B cell (primary cell): ENCODE measurements around the gene TMPRSS7. TPM values are rescaled to one million over a fixed set of nuclear protein-coding genes. Genes with fewer than 3 reads are reported as not detected.

Experiments used
- ATAC-seq: fragments of 200-7000 bp; cut with Tn5 transposase; one replicate; pipeline ENCODE4 v1.10.0; 2021; ENCODE audit warnings: low read depth, mild to moderate bottlenecking, moderate number of reproducible peaks, moderate library complexity
- CTCF ChIA-PET: fragments of 350-600 bp; sonication (Branson Sonifier 250); formaldehyde crosslinking; loops from one replicate; lab custom pipeline; 2021; ENCODE audit warnings: antibody characterized with exemption, inconsistent platforms; lab: Charles Lee
- POLR2A ChIA-PET: fragments of 350-600 bp; sonication (Branson Sonifier 250); formaldehyde crosslinking; loops from one replicate; lab custom pipeline; 2021; ENCODE audit warnings: antibody characterized with exemption; lab: Charles Lee
- DNase-seq: peaks from one replicate; pipeline ENCODE4 v3.0.0; 2013
- H2AFZ ChIP-seq: 2 replicates; pipeline ENCODE4 v1.6.1; 2012; ENCODE audit warnings: mild to moderate bottlenecking, low read depth, low read length; ENCODE audit not compliant: insufficient read depth, poor library complexity, severe bottlenecking
- H3K27ac ChIP-seq, 2 donors: 1 replicate in 1 of 2; 2 replicates in 1 of 2; pipeline ENCODE4 v1.5.1; 2012 to 2013; ENCODE audit warnings: low read length in 2 of 2, mild to moderate bottlenecking in 2 of 2, moderate library complexity in 1 of 2
- H3K27me3 ChIP-seq, 4 experiments: fragments of 200-600 bp in 1 of 4; sonication (generic) in 1 of 4; replicated peaks in 1 of 4; 1 replicate in 2 of 4; 2 replicates in 2 of 4; pipeline versions ENCODE4 v1.6.1 to v1.7.0; 2013 to 2016; ENCODE audit warnings: low read length in 3 of 4, mild to moderate bottlenecking in 2 of 4, mixed read lengths in 1 of 4, moderate library complexity in 1 of 4; ENCODE audit not compliant: insufficient read depth in 4 of 4, control insufficient read depth in 3 of 4; ENCODE audit errors: control extremely low read depth in 1 of 4
- H3K36me3 ChIP-seq, 2 experiments: replicated peaks in 1 of 2; 1 replicate in 1 of 2; 2 replicates in 1 of 2; pipeline versions ENCODE4 v1.6.1 to v1.7.1; 2013; ENCODE audit warnings: low read length in 1 of 2; ENCODE audit not compliant: insufficient read depth in 2 of 2, control insufficient read depth in 1 of 2; ENCODE audit errors: control extremely low read depth in 1 of 2, extremely low read depth in 1 of 2
- H3K4me1 ChIP-seq, 2 donors: fragments of 200-600 bp in 1 of 2; sonication (generic) in 1 of 2; 1 replicate in 1 of 2; 2 replicates in 1 of 2; pipeline versions ENCODE4 v1.5.1 to v1.6.1; 2013 to 2017; ENCODE audit warnings: low read length in 2 of 2; ENCODE audit not compliant: control insufficient read depth in 2 of 2, insufficient read depth in 2 of 2
- H3K4me2 ChIP-seq: replicated peaks from 2 replicates; pipeline ENCODE3; 2012; ENCODE audit warnings: mild to moderate bottlenecking, low read depth, low read length; ENCODE audit not compliant: poor library complexity, severe bottlenecking
- H3K4me3 ChIP-seq, 5 experiments: fragments of 200-600 bp in 1 of 5; sonication (generic) in 1 of 5; 1 replicate in 3 of 5; 2 replicates in 2 of 5; pipeline versions ENCODE4 v1.5.1 to v1.7.0; 2011 to 2016; ENCODE audit warnings: low read length in 4 of 5, mild to moderate bottlenecking in 4 of 5, low read depth in 2 of 5, control low read depth in 1 of 5, moderate library complexity in 1 of 5; ENCODE audit not compliant: insufficient read depth in 1 of 5; ENCODE audit errors: control extremely low read depth in 1 of 5, extremely low read depth in 1 of 5
- H3K79me2 ChIP-seq: fragments of 200-600 bp; sonication (generic); one replicate; pipeline ENCODE4 v1.6.0; 2016; ENCODE audit warnings: low read length; ENCODE audit not compliant: control insufficient read depth, insufficient read depth
- H3K9ac ChIP-seq: fragments of 200-600 bp; sonication (generic); 2 replicates; pipeline ENCODE4 v1.6.1; 2017; ENCODE audit warnings: mild to moderate bottlenecking, low read length, moderate library complexity
- H3K9me3 ChIP-seq, 3 donors: one replicate each; pipeline versions ENCODE4 v1.6.1 to v1.7.1; 2013; ENCODE audit warnings: low read length in 2 of 3; ENCODE audit not compliant: control insufficient read depth in 2 of 3, insufficient read depth in 1 of 3; ENCODE audit errors: control extremely low read depth in 1 of 3
- H4K20me1 ChIP-seq: 2 replicates; pipeline ENCODE4 v1.6.0; 2012; ENCODE audit warnings: mild to moderate bottlenecking, low read length; ENCODE audit not compliant: insufficient read depth, control insufficient read depth, poor library complexity, severe bottlenecking
- H3K27ac Mint-ChIP-seq: one replicate; pipeline ENCODE4 v1.8.0; 2021; ENCODE audit warnings: mixed read lengths
- H3K27me3 Mint-ChIP-seq: one replicate; pipeline ENCODE4 v1.8.0; 2021; ENCODE audit warnings: mixed read lengths
- H3K4me1 Mint-ChIP-seq: one replicate; pipeline ENCODE4 v1.8.0; 2021; ENCODE audit warnings: mixed read lengths
- H3K4me3 Mint-ChIP-seq: one replicate; pipeline ENCODE4 v1.8.0; 2021; ENCODE audit warnings: mixed read lengths
- H3K9me3 Mint-ChIP-seq: one replicate; pipeline ENCODE4 v1.8.0; 2022; ENCODE audit warnings: mixed read lengths; ENCODE audit not compliant: insufficient read depth
- EZH2 ChIP-seq: IDR thresholded peaks from 2 replicates; pipeline ENCODE4 v1.6.1; 2012; ENCODE audit warnings: borderline replicate concordance, low read depth, mild to moderate bottlenecking, moderate library complexity, low read length; ENCODE audit not compliant: insufficient read depth, poor library complexity, severe bottlenecking
- WGBS: methylation state at CpG from one replicate; pipeline ENCODE4 v1.1.5; 2013; ENCODE audit warnings: missing lambda C conversion rate; ENCODE audit not compliant: insufficient coverage; 5-methylcytosine and 5-hydroxymethylcytosine counted together
- intact Hi-C: fragments of 100-400 bp; cut with micrococcal nuclease; formaldehyde crosslinking; loops from one replicate; pipeline ENCODE4 v1.10.0; 2022
- polyA plus RNA-seq: library from polyadenylated mRNA; depleted of rRNA; stranded (reverse); fragments of >200 nt; gene quantifications from 2 replicates; pipeline ENCODE4 v1.2.3, GENCODE V29; 2012
- total RNA-seq, 2 donors: library from RNA; stranded (reverse); fragments of 120-200 nt in 1 of 2; gene quantifications; 1 replicate in 1 of 2; 2 replicates in 1 of 2; pipeline versions ENCODE4 v1.2.3 to v1.2.4, GENCODE V29; 2013 to 2022
- TF ChIP-seq, protein P1 (sequence below): fragments of 200-600 bp; IDR thresholded peaks from one replicate; pipeline ENCODE4 v1.8.0; 2022; ENCODE audit warnings: antibody characterized with exemption, mild to moderate bottlenecking

TMPRSS7 gene
- total and polyA plus RNA-seq, 2 donors (not counting 1 experiment from before 2014, with no cell fraction given) = not detected

DNA sequence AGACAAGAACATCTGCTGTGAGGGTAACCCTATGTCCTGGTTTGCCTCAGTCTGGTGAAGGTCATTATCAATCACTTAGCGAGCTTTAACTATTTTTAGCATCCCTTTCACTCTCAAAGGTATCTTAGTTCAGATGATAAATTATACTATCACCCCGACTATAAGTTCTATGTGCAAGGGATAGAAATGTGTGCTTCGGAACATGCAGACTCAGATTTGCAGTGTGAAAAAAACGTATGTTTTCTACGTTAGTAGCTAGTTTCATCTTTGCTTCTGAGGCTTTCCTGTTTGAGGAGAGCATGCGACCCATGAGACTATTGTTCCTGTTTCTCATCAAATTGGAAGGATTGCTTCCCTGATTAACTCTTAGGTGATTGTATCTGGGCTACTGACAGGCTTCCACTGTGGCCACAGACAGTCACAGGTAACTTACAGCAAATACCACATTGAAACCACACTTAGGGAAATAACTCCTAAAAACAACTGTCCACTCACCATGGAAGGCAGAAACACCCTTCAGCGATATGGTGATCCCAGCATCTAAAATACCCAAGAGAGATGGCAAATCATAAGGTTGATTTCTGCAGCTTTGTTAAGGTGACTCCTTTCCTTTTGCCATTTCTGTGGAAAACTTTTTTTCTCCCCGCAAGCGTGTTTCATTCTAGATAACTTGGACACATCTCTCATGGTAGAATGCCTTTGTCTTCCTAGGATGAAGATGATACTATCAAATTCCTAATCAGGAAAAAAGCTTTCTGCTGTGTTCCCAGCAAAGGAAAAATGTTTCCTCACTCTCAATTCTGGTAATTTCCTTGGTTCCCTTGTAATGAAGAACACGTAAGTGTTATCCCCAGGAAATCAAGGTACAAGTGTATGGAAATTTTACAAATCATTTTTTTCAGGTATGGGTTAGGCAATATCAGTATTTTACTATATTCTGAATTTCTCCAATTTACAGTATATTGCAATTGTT, 93.3 kb downstream of the TMPRSS7 start:
- Histone ChIP-seq H3K79me2 (peaks cover 30% of the 10 kb centered on the region), H3K36me3 (peaks cover 0 to 19% of the 10 kb centered on the region in 2 experiments), H3K4me2 (peak overlapping the region; percentile 62), H2AFZ (peak overlapping the region; percentile 19), H3K27me3 (no peaks in the 10 kb centered on the region), H3K4me1 (peaks cover 75 to 89% of the 10 kb centered on the region in 2 donors), H3K9me3 (no peaks in the 10 kb centered on the region), H3K4me3 (peak overlapping the region in 2 of 5 experiments; percentile 24 to 37), H3K27ac (peak overlapping the region; percentile 93 to 98), H3K9ac (peak overlapping the region; percentile 31), H4K20me1 (no peaks in the 10 kb centered on the region)
- intact Hi-C loops = loop anchor here (5.0 kb wide), 3 partner anchors 169 to 461 kb away; partner anchors contain the start of genes ATG3 and SLC35A5
- DNase-seq (peak; percentile 72), ATAC-seq (no peak)
- no peaks in the 10 kb centered on the region for H3K9me3 Mint-ChIP-seq
- no peak for TF ChIP-seq EZH2
- TF ChIP-seq, protein P1, sequence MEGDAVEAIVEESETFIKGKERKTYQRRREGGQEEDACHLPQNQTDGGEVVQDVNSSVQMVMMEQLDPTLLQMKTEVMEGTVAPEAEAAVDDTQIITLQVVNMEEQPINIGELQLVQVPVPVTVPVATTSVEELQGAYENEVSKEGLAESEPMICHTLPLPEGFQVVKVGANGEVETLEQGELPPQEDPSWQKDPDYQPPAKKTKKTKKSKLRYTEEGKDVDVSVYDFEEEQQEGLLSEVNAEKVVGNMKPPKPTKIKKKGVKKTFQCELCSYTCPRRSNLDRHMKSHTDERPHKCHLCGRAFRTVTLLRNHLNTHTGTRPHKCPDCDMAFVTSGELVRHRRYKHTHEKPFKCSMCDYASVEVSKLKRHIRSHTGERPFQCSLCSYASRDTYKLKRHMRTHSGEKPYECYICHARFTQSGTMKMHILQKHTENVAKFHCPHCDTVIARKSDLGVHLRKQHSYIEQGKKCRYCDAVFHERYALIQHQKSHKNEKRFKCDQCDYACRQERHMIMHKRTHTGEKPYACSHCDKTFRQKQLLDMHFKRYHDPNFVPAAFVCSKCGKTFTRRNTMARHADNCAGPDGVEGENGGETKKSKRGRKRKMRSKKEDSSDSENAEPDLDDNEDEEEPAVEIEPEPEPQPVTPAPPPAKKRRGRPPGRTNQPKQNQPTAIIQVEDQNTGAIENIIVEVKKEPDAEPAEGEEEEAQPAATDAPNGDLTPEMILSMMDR = no peak
- peaks cover 88% of the 10 kb centered on the region for H3K4me1 Mint-ChIP-seq
- WGBS = 0% methylated on average over 1 of the region's 10 CpGs
- H3K27ac Mint-ChIP-seq = peak overlapping the region; percentile 91
- POLR2A ChIA-PET = interaction anchor here (1.0 kb wide), 1 partner anchor 10 kb away, joined by 4 read pairs; no protein-coding TSS in a partner anchor
- no peaks in the 10 kb centered on the region for H3K27me3 Mint-ChIP-seq
- CTCF ChIA-PET = interaction anchor here (0.8 to 3.0 kb wide), 8 partner anchors 8 to 196 kb away, joined by 3 to 20 read pairs (median 8); no protein-coding TSS in a partner anchor
- peak overlapping the region; percentile 50 for H3K4me3 Mint-ChIP-seq
